ENCODE results near the gene MAP10.

DNA sequence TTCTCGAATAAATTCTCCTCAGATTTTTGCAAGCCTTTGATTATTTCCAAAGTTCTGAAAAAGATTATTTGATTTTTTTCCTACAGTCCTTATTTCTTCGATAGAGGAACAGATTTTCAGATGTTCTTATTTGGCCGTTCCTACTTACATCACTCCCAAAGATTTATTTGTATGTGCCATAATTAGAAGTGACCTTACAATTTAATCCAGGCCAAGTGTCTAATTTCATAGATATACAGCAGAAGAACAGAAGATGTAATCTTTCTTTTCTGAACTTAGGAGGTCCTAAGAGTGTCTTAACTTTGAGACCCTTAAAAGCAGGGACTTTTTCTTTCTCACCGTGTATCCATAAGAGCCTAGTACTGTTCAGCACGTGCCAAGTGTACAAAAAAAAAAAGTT, 46.3 kb downstream of the MAP10 start:
- TF ChIP-seq, protein P1, sequence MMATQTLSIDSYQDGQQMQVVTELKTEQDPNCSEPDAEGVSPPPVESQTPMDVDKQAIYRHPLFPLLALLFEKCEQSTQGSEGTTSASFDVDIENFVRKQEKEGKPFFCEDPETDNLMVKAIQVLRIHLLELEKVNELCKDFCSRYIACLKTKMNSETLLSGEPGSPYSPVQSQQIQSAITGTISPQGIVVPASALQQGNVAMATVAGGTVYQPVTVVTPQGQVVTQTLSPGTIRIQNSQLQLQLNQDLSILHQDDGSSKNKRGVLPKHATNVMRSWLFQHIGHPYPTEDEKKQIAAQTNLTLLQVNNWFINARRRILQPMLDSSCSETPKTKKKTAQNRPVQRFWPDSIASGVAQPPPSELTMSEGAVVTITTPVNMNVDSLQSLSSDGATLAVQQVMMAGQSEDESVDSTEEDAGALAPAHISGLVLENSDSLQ (IDR thresholded peaks at IDR 0.05), result no peak
- TF ChIP-seq TARDBP (IDR thresholded peaks at IDR 0.05) (no peak), CTBP1 (IDR thresholded peaks at IDR 0.05; ENCODE audit: borderline replicate concordance) (no peak), ELF4 (IDR thresholded peaks at IDR 0.05) (no peak), SUZ12 (IDR thresholded peaks at IDR 0.05) (no peak), SP1 (IDR thresholded peaks at IDR 0.05) (no peak), BHLHE40 (IDR thresholded peaks at IDR 0.05; ENCODE audit: borderline replicate concordance) (no peak)
